GM21515 (cell line): ENCODE results near the gene EHF.

Experiments used
- ATAC-seq: cut with Tn5 transposase; IDR thresholded peaks from one replicate; pipeline ENCODE4 v1.9.1; 2021; ENCODE audit not compliant: unreplicated experiment

The EHF gene

DNA sequence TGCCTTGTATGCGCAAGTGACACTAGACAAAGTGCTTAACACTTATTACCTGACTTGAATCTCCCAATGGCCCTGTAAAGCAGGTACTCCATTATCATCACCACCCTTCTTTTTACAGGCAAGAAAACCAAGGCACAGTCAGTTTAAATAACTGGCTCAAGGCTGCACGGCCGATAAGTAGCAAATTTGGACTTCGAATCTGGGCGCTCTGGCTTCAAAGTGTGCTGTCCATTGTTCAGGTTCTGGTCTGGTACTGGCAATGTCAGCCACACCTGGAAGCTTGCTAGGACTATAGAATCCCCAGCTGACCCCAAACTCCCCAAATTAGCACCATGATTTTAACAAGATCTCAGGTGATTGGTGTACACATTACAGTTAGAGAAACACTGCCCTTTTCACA is 19.3 kb upstream of the EHF start:
- no peak for ATAC-seq

GRCh38 chr11:34602245-34602644 is 18.6 kb upstream of the EHF start:
- no peak for ATAC-seq

DNA sequence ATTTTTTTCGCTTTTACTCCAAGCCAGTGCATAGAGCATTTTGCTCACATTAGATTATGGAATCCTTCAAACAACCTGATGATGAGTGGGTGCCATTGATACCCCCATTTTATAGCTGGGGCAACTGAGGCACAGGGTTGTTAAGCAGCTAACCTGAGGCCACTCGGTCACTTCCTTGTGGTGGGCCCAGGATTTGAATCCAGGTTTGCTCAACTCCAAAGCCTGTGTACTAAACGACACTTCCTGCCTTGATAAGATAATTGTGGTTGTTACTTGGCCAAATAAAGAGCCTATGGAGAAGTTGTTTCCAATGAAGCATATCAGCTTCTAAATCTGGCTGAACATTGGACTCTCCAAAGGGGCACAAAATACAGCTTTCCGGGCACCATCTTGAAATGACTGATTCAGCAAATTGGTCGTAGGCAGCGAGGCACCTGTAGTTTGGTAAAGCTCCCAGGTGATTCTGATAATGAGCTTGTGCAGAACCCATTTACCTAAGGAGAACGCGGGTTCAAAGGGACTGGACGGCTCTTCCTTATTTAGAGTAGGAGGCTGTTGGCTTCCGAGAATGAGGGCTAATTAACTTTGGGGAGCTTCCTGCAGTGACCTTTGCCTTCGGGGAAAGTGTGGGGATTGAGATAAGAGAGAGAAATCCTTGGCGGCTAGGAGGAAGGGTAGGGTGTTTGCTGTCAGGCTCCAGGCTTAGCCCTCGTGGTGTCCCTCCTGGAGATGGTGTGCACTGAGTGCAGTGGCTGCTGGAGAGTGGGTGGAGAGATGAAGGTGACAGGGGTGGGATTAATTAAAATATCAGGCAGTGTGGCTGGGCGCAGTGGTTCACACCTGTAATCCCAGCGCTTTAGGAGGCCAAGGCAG is 17.5 kb upstream of the EHF start:
- ATAC-seq: no peak

DNA sequence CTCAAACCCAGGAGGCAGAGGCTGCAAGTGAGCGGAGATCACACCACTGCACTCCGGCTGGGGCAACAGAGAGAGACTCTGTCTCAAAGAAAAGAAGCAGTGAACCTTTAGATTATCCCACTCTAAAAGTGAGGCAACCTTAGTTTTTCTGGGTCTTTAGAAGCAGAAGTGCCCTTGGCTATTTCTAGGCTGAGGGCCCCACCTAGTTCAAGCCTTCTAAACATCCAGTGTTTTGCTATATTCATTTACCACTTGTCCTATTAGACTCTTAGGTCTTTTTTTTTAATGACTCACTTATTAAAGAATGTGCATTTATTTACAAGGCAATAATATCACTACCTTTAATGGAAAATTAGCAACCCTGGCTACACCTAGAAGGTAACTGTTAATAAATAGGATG is 16.7 kb upstream of the EHF start:
- no peak for ATAC-seq

- ATAC-seq: no peak
Observed at GRCh38 chr11:34604911-34605310, 16.0 kb upstream of the EHF start.

- no peak for ATAC-seq
Observed at GRCh38 chr11:34605481-34606325, 15.2 kb upstream of the EHF start.

DNA sequence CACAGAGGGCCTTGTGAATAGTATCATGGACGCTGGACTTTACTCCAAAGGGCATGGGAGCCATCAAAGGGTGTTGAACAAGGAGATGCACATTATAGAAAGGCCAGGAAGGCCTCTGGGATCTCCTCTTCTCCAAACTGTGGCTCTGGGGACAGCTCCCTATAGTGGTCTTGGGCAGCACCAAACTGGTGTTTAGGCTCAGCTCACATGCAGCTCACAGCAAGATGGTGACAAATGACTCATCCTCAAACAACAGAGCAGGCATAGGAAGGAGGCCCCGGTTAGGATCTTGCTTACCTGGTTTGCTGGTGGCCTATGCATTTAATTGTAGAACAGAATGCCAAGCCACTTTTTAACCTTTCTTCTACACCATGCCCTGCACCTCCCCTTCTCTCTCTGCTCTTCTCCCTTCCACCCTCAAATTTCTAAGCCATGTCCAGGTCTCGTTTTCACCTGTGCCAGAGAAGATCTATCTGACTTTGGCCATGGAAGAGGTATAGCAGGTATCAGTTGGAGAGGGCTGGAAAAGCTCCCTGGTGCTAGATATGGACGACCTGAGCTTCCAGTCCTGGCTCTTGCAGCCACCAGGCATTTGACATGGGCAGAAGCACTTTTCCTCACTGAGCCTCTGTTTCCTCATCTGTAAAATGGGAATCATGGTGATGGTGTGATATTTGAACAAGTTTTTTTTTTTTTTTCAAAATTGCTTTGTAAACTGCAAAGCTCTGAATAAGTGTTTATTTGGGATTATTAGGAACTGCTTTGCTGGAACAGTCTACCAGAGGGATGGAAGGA is 14.4 kb upstream of the EHF start:
- ATAC-seq: no peak

- ATAC-seq: no peak
Observed at GRCh38 chr11:34609187-34609751, 11.6 kb upstream of the EHF start.

GRCh38 chr11:34609850-34610249 is 11.0 kb upstream of the EHF start:
- ATAC-seq: no peak

- ATAC-seq: no peak
Observed at GRCh38 chr11:34610324-34611041, 10.4 kb upstream of the EHF start.

GRCh38 chr11:34613015-34613414 is 7.9 kb upstream of the EHF start:
- ATAC-seq: no peak

- peak; percentile 80 for ATAC-seq
Observed at GRCh38 chr11:34613552-34614056, 7.3 kb upstream of the EHF start.

DNA sequence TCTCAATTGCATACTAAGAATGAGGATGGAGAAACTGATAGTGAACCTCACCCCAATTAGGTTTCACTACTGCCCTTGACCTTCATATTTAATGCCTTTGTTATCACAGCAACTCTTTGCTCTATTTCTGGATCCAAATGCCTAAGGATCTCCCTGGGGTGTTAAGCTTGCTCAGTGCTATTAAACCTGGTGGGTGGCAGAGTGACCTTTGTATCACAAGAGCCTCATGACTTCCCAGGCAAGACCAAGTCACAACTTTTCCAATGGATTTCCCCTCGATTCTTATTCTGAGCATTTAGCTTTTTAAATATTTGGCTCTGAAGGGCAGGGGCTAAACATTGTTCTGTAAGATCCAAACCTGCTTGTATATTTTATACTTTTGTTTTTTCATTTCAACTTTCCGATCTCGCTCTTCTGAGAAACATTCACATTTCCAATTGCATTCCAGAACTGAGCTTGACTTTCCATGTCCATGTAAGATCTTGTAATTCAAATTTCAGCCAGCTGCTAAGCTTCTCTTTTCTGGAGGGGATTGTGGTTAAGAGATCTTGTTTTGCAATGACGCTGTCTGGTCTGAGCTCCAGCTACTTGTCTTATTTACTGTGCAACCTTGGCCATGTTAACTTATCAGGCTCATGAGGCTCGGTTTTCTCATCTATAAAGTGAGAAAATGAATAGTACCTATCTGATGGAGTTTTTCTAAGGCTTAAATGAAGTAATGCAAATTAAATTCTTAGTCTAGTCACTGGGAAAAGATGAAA is 6.4 kb upstream of the EHF start:
- ATAC-seq: peak; percentile 69

DNA sequence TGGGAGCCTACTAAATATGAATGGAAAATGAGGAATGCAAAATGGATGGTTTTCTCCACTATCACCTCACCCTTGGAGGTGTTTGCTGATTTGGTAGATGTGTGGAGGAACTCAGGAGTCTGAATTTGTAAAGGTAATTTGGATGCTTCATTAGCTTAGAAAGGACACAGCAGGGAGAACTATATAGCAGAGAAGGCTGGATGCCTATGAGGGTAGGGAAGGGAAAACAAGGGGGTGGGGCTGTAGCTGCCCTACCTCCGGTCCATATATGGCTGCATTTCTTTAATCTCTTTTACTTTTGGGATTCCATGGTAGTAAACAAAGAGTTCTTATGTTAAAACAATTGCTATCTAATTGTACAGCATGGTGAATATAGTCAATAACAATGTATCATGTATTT is 4.8 kb upstream of the EHF start:
- ATAC-seq: no peak

DNA sequence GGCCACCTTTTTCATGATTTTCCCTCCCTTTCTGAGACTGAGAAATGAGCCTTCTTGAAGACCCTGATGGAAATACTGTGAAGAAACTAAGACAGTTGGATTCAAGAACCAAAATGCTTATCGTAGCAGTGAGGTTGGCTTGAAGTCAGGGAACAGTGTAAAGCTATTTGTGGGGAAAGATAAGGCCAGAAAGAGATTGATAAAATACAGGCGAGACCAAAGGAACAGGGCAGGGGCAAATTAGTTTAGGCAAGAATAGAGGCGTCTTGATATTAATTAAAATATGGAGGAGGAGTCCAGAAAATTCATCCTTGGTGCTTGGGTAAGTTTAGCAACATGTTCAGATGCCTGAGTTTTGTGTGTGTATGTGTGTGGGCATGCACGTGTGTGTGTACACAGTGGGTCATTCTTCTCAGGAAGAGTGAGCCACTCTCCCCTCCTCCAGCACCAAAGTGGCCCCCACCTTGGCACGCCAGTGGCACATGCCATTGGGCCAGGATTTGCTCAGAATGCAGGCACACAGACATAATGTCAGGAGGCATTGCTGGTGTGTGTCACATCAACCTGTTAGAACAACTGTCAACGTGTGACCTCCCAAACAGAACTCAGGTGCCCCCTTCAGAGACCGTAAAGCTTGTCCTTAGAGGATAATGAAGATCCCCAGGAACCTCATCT is 3.9 kb upstream of the EHF start:
- no peak for ATAC-seq

GRCh38 chr11:34618406-34618805 is 2.5 kb upstream of the EHF start:
- ATAC-seq: no peak

- ATAC-seq: no peak
Observed at GRCh38 chr11:34619062-34619516, 1.8 kb upstream of the EHF start.

DNA sequence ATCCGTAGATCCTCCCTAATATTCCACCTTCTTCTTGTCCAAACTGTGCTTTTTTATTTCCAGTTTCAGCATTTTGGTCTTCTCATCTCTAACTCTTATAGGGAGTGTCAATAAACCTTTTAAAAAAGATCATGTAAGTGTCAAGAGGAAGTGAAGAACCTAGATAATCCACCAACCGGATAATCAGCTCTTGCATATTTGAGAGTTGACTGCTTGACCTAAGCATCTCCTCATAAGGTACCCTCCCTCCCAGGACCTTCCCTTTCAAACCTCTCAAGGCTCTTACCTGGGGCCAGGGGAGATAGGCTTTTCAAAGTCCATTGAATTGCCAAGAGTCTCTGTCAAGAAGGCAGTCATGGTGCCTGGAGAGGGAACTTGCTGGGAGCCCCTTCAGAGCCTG is 691 bp upstream of the EHF start:
- no peak for ATAC-seq

- ATAC-seq: no peak
Observed at GRCh38 chr11:34621876-34622275, 983 bp downstream of the EHF start.
